Ecto neural progenitor cell (in vitro differentiated cells): Measurements from ENCODE around the gene ERGIC3.
A peak's percentile ranks its signal among the peaks of the same experiment; 100 is the strongest.
"Not testable (repeated sequence)": the region's sequence is repeated elsewhere in the genome, so short reads cannot be mapped to it uniquely, and the experiment has no call there.

ENCODE experiments used
- DNase-seq: peaks from one replicate; pipeline ENCODE4 v3.0.0-alpha.2; 2018; ENCODE audit warnings: low spot score

The ERGIC3 gene

DNA sequence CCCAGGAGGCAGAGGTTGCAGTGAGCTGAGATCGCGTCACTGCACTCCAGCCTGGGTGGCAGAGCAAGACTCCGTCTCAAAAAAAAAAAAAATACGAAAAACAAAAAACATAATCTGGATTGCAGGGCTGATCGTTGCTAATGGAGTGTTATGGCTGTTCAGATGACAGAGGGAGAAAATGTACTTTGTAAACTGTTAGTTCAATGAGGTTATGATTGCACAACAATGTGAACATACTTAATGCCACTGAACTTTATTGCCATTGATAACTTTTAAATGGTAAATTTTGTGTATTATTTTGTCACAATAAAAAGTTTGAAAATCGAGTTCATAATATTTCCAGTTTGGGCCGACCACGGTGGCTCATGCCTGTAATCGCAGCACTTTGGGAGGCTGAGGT lies 22.9 kb upstream of the ERGIC3 start:
- DNase-seq: no peak

DNA sequence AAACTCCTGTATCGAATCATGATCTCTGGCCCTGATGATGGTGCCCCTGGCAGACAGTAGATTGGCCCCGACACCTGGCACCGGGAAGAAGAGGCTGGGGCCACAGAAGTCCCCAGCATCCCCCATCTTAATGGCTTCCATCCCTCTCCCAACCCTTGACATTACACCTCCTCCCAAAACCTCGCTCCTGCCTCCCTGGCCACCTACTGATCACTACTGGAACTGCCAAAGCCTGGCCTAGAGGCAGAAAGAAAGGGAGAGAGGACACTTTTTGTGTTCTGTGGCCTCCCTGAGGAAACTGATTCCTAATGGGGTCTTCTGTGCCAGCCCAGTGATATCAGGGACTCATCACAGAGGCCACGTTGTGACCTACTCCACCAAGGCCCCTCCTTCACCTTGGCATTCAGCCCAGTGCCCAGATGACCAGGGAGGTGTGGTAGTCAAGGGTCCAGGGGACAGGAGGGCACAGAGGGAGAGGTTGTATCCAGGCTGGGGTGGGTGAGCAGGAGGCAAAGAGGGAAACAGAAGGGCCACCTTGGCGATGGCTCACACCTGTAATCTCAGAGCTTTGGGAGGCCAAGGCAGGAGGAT lies 18.5 kb upstream of the ERGIC3 start:
- DNase-seq: peak; percentile 57

DNA sequence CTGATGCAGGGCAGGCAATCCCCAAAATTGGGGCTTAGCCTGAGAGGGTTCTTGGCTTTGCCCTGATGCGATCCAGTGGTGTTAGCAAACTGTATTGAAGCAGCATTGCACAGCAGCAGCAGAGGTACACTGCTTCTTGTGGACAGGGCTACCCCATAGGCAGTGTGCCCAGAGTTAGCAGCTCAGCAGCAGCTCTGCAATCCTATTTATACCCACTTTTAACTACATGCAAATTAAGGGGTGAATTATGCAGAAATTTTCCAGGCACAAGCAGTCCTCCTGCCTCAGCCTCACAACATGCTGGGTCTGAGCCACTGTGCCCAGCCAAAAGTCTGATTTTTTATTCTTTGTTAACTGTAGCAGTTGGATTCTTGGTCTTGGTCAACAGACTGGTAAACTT lies 16.2 kb upstream of the ERGIC3 start:
- no peak for DNase-seq

DNA sequence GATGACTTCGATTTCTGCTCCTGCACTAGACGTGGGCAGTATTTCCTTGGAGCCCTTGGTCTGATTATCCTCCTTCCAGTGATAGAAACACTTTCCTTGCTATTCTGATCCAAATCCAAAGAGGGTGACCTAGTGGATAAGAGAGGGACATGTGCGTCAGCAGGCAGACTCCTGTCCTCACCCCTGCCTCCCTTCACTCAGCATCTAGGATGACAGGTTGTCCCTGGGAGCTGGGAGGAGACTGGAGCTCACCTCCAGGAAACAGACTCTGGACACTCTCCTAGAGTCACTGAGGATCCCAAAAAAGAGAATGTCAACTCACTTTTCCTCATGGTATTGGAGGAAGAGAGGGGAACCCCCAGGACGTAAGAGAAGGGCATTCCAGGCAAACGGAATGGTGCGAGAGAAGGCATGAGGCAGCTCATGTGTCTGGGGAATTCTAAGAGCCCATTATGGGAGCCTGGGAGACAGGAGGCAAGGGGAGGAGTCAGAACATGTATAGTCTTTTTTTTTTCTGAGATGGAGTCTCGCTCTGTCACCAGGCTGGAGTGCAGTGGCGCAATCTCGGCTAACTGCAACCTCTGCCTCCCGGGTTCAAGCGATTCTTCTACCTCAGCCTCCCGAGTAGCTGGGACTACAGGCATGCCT lies 14.6 kb upstream of the ERGIC3 start:
- no peak for DNase-seq

DNA sequence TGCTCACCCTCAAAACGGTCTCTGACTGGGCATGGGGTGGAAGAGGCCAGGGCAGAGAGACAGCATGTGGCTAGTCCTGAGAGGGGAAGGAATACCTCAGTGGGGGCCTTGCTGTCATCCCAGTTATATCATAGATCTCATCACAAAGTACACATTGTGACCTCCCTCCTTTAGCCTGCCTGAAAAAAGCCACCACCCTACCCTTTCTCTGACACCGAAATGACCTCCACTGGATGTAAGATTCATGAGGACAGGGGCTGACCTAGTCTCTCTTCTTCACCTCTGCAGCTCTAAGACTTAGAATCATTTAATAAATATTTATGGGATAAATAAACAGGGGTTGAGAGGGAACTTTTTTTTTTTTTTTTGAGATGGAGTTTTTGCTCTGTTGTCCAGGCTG lies 12.3 kb upstream of the ERGIC3 start, which contains the start of gene C20orf173:
Gene C20orf173 (minus strand): TSS at position 101 of the 400 bp plus-strand sequence. CDS start 279 bp downstream, outside the sequence.
- DNase-seq: no peak

DNA sequence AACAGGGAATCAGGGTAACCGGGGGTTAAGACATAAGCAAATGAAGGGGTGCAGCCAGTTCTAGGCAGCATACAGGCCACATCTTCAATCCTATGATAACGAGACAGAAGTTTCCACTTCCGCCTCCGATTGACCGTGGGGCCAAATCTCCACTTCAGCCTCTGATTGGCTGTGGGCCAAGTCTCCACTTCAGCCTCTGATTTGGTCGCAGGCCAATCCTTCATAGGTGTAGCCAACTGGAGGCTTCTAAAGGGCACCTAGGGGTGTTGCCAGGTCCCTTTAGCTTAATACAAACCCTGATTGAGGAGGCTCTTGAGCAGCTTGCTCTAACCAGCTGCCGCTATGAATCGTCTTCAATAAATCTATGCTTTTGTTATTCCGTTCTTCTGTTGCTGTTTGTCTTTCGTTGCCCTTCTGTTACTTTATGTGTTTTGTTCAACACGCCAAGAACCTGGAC lies 2.1 kb upstream of the ERGIC3 start:
- DNase-seq: peak; percentile 87

DNA sequence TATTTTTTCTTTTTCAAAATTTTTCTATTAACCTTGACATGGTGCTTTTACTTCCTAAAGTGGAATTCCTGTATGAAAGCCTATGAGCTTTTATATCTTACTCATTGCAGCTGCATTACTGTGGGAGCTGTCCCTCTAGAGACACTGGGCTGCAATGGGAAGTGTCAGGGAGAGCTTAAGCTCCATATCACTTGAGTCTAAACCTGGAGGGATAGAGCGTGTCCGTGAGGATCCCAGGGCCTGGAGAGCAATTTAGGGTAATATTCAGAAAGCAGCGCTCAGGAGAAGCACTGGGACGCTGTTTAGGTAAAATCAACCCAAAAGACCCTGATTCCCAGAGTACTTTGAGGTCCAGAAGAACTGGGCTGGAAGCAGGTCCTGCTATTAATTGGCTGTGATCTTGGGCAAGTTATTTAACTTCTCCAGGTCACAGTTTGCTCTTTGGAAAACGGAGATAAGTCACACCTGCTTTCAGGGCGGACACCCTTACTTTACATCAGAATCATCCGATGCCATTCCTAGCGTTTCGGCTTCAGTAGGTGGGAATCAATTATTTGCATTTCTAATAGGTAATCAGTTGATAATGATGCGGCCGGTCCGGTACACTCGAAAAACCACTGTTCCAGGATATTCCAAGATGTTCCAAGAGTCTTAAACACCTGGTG lies 628 bp upstream of the ERGIC3 start:
- no peak for DNase-seq

DNA sequence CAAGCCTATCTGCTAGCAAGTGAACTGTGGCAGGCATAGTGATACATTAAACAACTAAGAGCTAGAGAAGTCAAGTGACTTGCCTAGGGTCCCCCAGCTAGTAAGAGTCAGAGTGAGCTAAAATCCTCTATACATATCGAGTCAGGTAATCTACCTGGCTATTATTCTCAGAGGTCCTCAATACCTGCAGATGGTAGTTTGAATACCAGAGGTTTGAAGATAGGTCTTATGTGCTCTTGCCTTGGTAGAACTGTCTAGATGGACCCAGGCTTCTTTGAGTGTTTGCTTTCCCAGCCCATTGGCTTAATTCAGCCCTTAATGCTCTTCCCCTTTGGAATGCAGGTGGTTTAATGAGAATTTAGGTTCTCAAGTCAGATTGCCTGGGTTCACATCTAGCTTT lies 1.1 kb downstream of the ERGIC3 start:
- DNase-seq: no peak

DNA sequence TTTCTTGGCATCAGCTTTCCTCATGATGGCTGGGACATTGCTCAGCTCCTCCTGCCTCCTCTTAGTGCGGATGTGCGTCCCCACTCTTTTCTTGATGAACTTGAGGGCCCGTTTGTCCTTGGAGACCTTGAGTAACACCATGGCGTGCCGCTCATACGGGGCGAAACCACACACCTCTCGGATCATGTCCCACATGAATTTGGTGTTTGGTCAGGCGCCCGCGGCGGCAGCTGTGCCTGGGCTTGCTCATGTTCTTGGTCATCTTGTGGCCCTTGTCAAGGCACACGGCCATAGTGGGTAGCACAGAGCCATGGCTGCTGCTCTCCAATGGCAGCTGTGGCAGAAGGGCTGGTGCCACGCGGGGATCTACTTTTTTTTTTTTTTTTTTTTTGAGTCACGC lies 2.6 kb downstream of the ERGIC3 start:
- no peak for DNase-seq

DNA sequence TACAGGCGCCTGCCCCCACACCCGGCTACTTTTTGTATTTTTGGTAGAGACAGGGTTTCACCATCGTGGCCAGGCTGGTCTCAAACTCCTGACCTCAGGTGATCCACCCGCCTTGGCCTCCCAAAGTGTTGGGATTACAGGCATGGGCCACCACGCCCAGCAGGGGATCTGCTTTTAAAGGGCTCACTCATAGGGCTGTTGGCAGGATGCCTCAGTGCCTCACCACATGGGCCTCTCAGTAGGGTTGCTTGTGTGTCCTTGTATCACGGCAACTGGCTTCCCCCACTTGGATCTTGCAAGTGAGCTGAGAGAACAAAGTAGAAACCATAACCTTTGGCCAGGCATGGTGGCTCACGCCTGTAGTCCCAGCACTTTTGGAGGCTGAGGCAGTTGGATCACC lies 3.1 kb downstream of the ERGIC3 start:
- DNase-seq: not testable (repeated sequence)

DNA sequence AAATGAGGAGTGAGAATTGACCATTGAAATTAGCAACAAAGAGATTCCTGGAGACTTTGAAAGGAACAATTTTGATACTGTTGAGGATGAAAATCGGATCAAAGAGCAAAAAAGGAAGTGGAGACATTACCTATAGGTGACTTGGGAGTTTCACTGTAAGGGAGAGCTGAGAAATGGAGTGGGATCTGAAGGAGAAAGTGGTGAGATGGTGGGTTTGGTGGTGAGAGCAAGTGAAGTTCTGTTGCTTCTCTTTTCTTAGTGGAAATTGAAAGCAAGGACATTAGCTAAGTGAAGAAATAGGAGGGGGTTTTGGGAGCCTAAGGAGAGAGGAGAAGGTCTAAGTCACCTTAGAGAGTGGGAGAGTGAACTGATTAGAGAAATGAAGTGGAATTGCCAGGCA lies 4.2 kb downstream of the ERGIC3 start:
- no peak for DNase-seq

DNA sequence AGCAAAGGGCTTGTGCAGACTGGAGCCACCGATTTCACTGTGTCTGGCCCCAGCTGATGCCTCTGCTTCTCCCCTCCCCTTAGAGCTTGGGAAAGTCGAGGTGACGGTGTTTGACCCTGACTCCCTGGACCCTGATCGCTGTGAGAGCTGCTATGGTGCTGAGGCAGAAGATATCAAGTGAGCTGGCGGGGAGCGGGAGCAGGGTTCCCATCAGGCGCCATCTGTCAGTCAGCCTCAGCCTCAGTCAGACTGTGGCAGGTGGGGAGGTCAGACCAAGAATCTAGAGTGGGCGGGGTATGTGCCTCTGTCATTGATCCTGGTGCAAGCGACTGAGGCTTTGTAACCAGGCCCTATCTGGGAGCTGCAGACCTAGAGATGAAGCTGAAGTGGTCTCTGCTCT lies 5.5 kb downstream of the ERGIC3 start:
- no peak for DNase-seq

DNA sequence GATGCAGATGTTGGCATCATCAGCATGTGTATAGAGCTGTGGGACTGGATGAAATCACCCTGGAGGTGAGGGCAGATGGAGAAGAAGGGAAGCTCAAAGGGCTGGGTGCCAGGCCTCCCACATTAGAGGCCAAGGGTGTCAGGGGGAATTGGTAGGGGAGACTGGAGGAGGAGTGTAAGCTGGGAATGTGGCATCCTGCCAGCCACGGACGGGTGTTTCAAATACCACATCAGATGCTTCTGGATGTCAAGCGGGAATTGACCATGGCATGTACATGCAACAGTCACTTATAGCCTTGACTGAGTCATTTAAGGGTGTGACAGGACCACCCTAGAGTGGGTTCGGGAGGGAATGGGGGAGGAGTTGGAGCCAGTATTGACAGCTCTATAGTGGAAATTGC lies 9.6 kb downstream of the ERGIC3 start:
- DNase-seq: no peak

DNA sequence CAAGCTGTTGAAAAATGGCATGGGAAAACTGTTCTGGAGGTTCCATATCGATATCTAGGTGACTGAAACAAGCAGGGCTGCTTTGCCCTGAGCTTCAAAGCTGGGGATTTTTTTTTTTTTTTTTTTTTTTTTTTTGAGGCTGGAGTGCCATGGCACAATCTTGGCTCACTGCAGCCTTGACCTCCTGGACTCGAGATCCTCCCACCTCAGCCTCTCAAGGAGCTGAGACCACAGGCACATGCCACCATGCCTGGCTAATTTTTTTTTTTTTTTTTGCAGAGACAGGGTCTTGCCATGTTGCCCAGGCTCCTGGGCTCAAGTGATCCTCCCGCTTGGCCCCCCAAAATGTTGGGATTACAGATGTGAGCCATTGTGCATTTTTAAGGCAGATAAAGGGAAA lies 11.0 kb downstream of the ERGIC3 start:
- no peak for DNase-seq

DNA sequence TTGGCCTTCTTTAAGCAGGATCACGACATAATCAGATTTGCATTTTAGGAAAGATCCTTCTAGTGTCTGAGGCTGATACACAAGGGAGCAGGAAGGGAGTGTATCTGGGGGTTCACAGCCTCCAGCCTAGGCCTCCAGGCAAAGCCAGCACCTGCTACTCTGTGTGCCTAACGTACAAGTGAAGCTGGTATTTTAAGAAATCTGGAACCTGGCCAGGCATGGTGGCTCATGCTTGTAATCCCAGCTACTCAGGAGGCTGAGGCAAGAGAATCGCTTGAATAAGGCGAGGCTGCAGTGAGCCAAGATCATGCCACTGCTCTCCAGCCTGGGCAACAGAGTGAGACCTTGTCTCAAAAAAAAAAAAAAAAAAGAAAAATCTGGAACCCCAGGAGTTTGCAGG lies 13.6 kb downstream of the ERGIC3 start:
- DNase-seq: not testable (repeated sequence)

DNA sequence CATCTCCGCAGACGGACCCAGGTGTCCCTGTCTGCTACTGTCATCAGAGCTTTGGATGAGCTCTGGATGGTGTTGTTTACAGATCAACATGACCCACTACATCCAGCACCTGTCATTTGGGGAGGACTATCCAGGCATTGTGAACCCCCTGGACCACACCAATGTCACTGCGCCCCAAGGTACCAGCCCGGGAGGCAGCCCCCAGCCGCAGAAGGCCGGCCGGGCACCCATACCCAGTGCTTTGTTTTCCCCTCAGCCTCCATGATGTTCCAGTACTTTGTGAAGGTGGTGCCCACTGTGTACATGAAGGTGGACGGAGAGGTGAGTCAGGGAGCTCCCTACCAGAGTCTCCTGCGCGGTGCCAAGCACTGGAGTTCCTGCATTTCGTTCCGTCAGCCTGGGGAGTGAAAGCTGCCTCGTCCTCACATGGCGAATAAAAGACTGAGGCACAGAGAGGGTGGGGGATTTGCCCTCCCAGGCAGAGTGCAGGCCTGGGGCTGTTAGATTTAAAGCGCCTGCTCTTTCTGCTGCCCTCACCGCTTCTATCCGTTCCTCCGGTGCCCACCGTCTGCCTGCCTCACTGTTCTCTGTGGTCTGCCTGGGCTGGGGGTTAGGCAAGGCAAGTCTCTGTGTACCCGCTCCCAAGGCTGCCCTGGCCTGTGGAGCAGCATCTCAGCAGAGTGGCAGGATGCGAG lies 14.2 kb downstream of the ERGIC3 start:
- DNase-seq: no peak

DNA sequence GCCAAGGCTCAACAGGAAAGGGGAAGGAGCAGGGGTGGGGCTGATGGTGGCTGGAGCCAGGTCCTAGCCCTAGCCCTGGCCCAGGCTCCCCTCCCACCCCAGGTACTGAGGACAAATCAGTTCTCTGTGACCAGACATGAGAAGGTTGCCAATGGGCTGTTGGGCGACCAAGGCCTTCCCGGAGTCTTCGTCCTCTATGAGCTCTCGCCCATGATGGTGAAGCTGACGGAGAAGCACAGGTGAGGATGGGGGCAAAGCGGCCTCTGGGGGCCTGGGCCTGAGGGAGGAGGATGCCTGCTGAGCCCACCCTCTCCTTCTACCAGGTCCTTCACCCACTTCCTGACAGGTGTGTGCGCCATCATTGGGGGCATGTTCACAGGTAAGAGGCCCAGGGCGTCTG lies 15.0 kb downstream of the ERGIC3 start:
- no peak for DNase-seq

DNA sequence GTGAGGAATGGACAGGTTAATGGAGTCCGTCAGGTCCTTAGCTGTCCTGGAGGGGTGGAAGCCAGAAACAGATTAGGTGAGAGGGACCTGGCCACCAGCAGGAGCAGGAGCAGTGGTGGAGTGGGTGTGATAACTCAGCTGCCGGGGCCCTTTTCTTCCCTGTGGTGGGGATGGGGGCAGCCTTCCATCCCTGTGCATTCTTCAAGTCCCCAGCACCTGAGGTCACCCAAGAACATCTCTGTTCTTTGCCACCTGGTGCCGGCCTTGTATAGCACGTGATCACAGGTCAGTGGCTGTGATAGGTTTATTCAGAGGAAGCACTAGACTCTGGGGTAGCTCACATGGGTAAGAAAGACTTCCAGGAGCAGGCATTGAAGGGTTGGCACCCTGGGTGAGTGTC lies 16.6 kb downstream of the ERGIC3 start:
- no peak for DNase-seq

DNA sequence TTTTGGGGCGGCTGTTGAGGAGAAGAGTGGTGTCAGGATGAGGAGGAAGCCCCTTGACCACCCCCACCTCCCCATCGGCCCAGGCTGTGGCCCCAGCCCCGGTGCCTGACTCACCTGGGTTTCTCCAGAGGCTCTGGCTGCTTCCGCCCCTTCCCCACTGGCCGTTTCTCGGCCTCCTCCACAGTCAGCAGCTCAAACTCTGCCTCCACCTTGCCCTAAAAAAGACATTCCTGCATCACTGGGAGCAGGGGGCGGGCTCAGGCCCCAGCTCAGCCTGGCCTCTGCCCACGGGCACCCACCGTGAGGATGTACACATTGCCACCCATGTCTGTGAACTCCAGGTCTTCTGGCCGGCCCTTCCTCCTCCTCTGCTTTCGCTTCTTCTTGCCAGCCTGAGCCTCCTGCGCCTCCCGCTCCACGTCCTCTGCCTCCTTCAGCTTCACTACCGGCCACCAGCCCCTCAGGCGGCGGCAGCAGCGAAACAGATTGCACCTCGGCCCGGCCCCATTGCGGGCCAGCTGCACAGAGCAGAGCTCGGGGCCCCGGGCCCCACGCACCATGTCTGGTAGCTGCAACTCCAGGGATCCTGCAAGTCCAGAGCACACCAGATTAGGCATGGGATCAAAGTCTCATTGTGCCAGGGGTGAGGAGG lies 17.3 kb downstream of the ERGIC3 start:
- DNase-seq: no peak

DNA sequence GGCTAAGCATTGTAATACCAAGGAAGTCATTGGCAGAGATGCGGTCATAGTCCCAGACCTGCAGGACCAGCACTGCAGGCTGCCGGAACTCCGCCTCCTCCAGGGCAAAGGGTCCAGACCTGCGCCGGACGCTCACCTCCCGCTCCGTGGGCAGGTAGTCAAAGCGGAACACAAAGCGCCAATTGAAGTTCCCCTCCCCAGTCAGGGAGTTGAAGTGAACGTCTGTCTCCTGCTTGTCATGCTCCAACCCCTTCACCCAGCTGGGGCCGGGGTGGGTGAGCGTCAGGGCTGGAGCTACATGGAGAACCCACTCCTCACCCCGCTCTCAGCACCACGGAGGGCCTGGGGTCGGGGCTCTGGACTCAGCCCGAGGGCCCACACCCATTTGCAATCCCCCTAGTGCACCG lies 18.2 kb downstream of the ERGIC3 start:
- DNase-seq: no peak

DNA sequence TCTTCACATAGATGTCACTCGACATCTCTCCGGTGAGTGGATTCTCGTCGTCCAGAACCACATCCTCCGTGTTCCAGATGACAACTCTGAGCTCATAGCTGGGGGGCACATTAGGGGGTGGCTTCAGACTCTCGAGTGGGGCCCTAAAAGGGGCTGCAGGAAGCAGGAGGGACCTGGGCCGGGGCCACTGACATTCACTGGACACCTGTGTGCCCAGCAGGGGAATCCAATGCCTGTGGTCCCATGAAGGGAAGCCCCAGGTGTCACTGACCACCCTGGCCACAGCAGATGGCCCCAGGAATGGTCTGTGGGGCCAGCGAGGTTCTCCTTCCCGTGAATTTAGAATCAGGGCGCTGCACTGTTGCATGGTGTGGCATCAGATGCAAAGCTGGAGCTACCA lies 18.7 kb downstream of the ERGIC3 start:
- no peak for DNase-seq

DNA sequence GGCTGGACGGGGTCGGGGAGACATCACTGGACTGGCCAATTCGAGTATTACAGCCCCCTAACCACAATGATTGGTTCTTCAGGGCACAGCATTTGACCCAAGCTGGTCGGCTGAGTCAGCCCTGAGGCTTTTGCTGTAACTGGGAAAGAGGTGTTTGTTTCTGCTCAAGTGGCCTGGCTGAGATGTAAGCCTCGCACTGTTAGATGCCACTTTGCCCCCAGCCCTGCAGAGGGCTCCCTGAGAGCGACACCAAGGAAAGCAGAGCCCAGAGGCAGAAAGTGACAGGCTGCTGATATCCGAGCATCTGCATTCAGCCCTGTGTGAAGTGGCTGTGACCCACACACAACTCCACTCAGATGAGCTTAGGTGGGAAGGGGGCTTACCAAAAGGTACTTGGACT lies 19.4 kb downstream of the ERGIC3 start:
- DNase-seq: peak; percentile 73
